Mammary epithelial cell (primary cell): ENCODE results near the gene CBX4.

ENCODE experiments used
- CTCF ChIP-seq, 2 donors: IDR thresholded peaks in 1 of 2; conservative IDR thresholded peaks in 1 of 2; 2 replicates each; pipeline ENCODE4 v1.5.1; 2011 to 2012; ENCODE audit warnings: inconsistent platforms in 2 of 2, low read length in 2 of 2, mild to moderate bottlenecking in 2 of 2, control low read depth in 1 of 2, low read depth in 1 of 2; ENCODE audit not compliant: insufficient read depth in 1 of 2; ENCODE audit errors: extremely low read depth in 1 of 2
- EZH2 ChIP-seq: IDR thresholded peaks from 2 replicates; pipeline ENCODE4 v1.6.1; 2012; ENCODE audit warnings: low read length, inconsistent platforms, borderline replicate concordance

GRCh38 chr17:79835470-79835899 is 3.8 kb downstream of the CBX4 start:
- TF ChIP-seq CTCF (conservative IDR thresholded peaks at IDR 0.05 in 1 of 2, IDR thresholded peaks at IDR 0.05 in 1 of 2; ENCODE audit: extremely low read depth in 1 of 2, insufficient read depth in 1 of 2, low read depth in 1 of 2, low read length in 2 of 2) (no peak), EZH2 (no peak)
